Testis (tissue), 2 donors: ENCODE data around the gene RAD23B.

Source experiments
- POLR2A ChIP-seq: fragments of 450-650 bp; IDR thresholded peaks from one replicate; pipeline ENCODE4 v1.6.1; 2017; ENCODE audit warnings: antibody characterized with exemption, mild to moderate bottlenecking, moderate library complexity
- TF ChIP-seq, protein P1 (sequence below), 3 experiments: fragments of 450-650 bp in 2 of 3; fragments of 200-600 bp in 1 of 3; sonication (generic) in 1 of 3; IDR thresholded peaks; one replicate each; pipeline ENCODE4 v1.5.1; 2016 to 2019; ENCODE audit warnings: antibody characterized with exemption in 3 of 3, mild to moderate bottlenecking in 2 of 3, moderate library complexity in 1 of 3

DNA sequence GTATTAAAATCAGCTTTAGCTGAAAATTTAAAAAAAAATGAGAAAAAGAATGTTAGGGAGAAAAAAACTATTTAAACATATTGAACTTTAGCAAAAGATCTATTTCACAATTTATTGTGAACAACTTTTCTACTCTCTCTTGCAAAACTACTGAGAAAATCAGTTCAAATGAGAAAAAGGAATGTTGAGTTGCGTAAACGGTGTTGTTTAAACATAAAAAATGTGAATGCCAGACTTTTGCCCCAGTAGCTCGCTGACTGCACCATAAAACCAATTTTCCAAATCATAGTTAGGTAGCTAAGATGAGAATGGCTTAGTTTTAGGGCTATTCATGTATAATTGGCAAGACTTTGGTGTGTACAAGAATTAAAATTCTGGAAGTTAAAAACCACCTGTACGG, 13.4 kb upstream of the RAD23B start:
- TF ChIP-seq, protein P1, sequence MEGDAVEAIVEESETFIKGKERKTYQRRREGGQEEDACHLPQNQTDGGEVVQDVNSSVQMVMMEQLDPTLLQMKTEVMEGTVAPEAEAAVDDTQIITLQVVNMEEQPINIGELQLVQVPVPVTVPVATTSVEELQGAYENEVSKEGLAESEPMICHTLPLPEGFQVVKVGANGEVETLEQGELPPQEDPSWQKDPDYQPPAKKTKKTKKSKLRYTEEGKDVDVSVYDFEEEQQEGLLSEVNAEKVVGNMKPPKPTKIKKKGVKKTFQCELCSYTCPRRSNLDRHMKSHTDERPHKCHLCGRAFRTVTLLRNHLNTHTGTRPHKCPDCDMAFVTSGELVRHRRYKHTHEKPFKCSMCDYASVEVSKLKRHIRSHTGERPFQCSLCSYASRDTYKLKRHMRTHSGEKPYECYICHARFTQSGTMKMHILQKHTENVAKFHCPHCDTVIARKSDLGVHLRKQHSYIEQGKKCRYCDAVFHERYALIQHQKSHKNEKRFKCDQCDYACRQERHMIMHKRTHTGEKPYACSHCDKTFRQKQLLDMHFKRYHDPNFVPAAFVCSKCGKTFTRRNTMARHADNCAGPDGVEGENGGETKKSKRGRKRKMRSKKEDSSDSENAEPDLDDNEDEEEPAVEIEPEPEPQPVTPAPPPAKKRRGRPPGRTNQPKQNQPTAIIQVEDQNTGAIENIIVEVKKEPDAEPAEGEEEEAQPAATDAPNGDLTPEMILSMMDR (IDR thresholded peaks at IDR 0.05), result no peak
- TF ChIP-seq POLR2A, result no peak
